HepG2 (cell line): ENCODE measurements around the gene SMURF1. TPM values are rescaled to one million over a fixed set of nuclear protein-coding genes. Genes with fewer than 3 reads are reported as not detected.

Experiments
- ATAC-seq: fragments of 200-7000 bp; cut with Tn5 transposase; 3 replicates; pipeline ENCODE4 v1.9.1; 2020; ENCODE audit warnings: mild to moderate bottlenecking, moderate library complexity
- BruUV-seq: library from RNA; stranded (reverse); fragments of 400-500 nt; replicated peaks from 2 replicates; lab custom pipeline; 2021; lab: Mats Ljungman, UMichigan
- CTCF ChIA-PET: fragments of 300-600 bp; formaldehyde crosslinking; extraction: SDS; loops from one replicate; lab custom pipeline; 2021; ENCODE audit warnings: low total read pairs, inconsistent platforms, low intra/inter-chr PET ratio; lab: Yijun Ruan, JAX
- POLR2A ChIA-PET: fragments of 350-600 bp; sonication (Branson Sonifier 250); formaldehyde crosslinking; loops from one replicate; lab custom pipeline; 2020; ENCODE audit warnings: antibody characterized with exemption, inconsistent platforms; lab: Yijun Ruan, JAX
- DNase-seq: peaks from one replicate; pipeline ENCODE4 v3.0.0-alpha.2; 2015; ENCODE audit warnings: low spot score
- FAIRE-seq: peaks from 3 replicates; lab custom pipeline; 2011; peaks lifted over from hg19 to GRCh38; lab: Jason Lieb, UNC
- H2AFZ ChIP-seq: one replicate; pipeline ENCODE4 v1.6.1; 2011; ENCODE audit warnings: low read length, inconsistent platforms
- H3K27ac ChIP-seq: fragments of 300-600 bp; 3 replicates; pipeline ENCODE4 v1.8.0; 2011; ENCODE audit warnings: mixed run types, mild to moderate bottlenecking, mixed read lengths, low read length, inconsistent platforms; ENCODE audit not compliant: insufficient read depth; ENCODE audit errors: extremely low read length
- H3K27me3 ChIP-seq, 2 experiments: fragments of 200-600 bp in 1 of 2; 2 replicates in 1 of 2; 3 replicates in 1 of 2; pipeline versions ENCODE4 v1.6.0 to v1.8.0; 2011; ENCODE audit warnings: low read length in 2 of 2, mild to moderate bottlenecking in 2 of 2, moderate library complexity in 2 of 2, inconsistent platforms in 1 of 2; ENCODE audit not compliant: insufficient read depth in 2 of 2, control insufficient read depth in 1 of 2
- H3K36me3 ChIP-seq, 2 experiments: fragments of 200-600 bp in 1 of 2; replicated peaks in 1 of 2; 2 replicates in 1 of 2; 3 replicates in 1 of 2; pipeline versions ENCODE4 v1.5.1 to v1.8.0; 2011; ENCODE audit warnings: low read length in 2 of 2, inconsistent platforms in 1 of 2; ENCODE audit not compliant: insufficient read depth in 2 of 2, control insufficient read depth in 1 of 2
- H3K4me1 ChIP-seq: 2 replicates; pipeline ENCODE4 v1.5.1; 2012; ENCODE audit warnings: low read length, inconsistent platforms; ENCODE audit not compliant: insufficient read depth
- H3K4me2 ChIP-seq: 2 replicates; pipeline ENCODE4 v1.6.0; 2011; ENCODE audit warnings: low read depth, low read length, inconsistent platforms
- H3K4me3 ChIP-seq, 3 experiments: fragments of 200-600 bp in 1 of 3; sonication (generic), shearing (Covaris generic) in 1 of 3; replicated peaks in 1 of 3; 2 replicates each; pipeline ENCODE4 v1.5.1; 2011 to 2016; ENCODE audit warnings: low read length in 3 of 3, inconsistent platforms in 2 of 3, low read depth in 2 of 3, mild to moderate bottlenecking in 2 of 3, control low read depth in 1 of 3, mixed read lengths in 1 of 3; ENCODE audit not compliant: insufficient read depth in 1 of 3
- H3K79me2 ChIP-seq: one replicate; pipeline ENCODE4 v1.6.1; 2011; ENCODE audit warnings: low read length, inconsistent platforms; ENCODE audit not compliant: insufficient read depth
- H3K9ac ChIP-seq: 2 replicates; pipeline ENCODE4 v1.6.0; 2011; ENCODE audit warnings: mild to moderate bottlenecking, low read depth, low read length, inconsistent platforms; ENCODE audit not compliant: insufficient read depth
- H3K9me3 ChIP-seq: 2 replicates; pipeline ENCODE4 v1.5.1; 2012; ENCODE audit warnings: mild to moderate bottlenecking, low read length
- H4K20me1 ChIP-seq: 2 replicates; pipeline ENCODE4 v1.6.0; 2011; ENCODE audit warnings: inconsistent platforms, mild to moderate bottlenecking, low read length, moderate library complexity; ENCODE audit not compliant: insufficient read depth
- ATF2 ChIP-seq: sonication (generic); formaldehyde crosslinking; IDR thresholded peaks from 2 replicates; pipeline ENCODE4 v1.4.0; 2020; ENCODE audit warnings: missing genetic modification reagents
- BRCA1 ChIP-seq: sonication (generic); formaldehyde crosslinking; IDR thresholded peaks from 2 replicates; pipeline ENCODE4 v1.4.0; 2020; ENCODE audit warnings: missing genetic modification reagents
- HCFC1 ChIP-seq: fragments of 150-350 bp; IDR thresholded peaks from 2 replicates; pipeline ENCODE4 v1.6.1; 2014; ENCODE audit warnings: low read depth, low read length
- HOXD1 ChIP-seq: sonication (generic); formaldehyde crosslinking; IDR thresholded peaks from 2 replicates; pipeline ENCODE4 v1.5.0; 2020; ENCODE audit warnings: missing genetic modification reagents
- KIAA2018 ChIP-seq: sonication (generic); formaldehyde crosslinking; IDR thresholded peaks from 2 replicates; pipeline ENCODE4 v1.5.0; 2020; ENCODE audit warnings: mild to moderate bottlenecking, missing genetic modification reagents, borderline replicate concordance
- NCOR1 ChIP-seq: fragments of 200-600 bp; sonication (generic); IDR thresholded peaks from 2 replicates; pipeline ENCODE4 v1.7.0; 2017; ENCODE audit warnings: antibody characterized with exemption, low read length, borderline replicate concordance
- NR2F2 ChIP-seq: IDR thresholded peaks from 2 replicates; pipeline ENCODE4 v1.6.1; 2012; ENCODE audit warnings: low read depth, inconsistent platforms, borderline replicate concordance
- TERF1 ChIP-seq: sonication (generic); formaldehyde crosslinking; IDR thresholded peaks from 2 replicates; pipeline ENCODE4 v1.8.0; 2022; ENCODE audit warnings: mild to moderate bottlenecking, missing genetic modification reagents, moderate library complexity
- TOPORS ChIP-seq: sonication (generic); formaldehyde crosslinking; IDR thresholded peaks from 2 replicates; pipeline ENCODE4 v1.8.0; 2023; ENCODE audit warnings: mild to moderate bottlenecking, missing genetic modification reagents
- WGBS: methylation state at CpG from one replicate; pipeline ENCODE4 v1.1.6; 2017; ENCODE audit warnings: low lambda C conversion rate; 5-methylcytosine and 5-hydroxymethylcytosine counted together
- in situ Hi-C: cut with HindIII; loops from 2 replicates; pipeline ENCODE4 v1.10.0; 2017; ENCODE audit warnings: low pct_unique_long_range_greater_than_20kb; ENCODE audit not compliant: extremely low pct_ligation_motif_present
- intact Hi-C: fragments of 100-400 bp; cut with micrococcal nuclease; formaldehyde crosslinking; loops from one replicate; pipeline ENCODE4 v1.10.0; 2022; ENCODE audit not compliant: unreplicated experiment
- polyA plus RNA-seq, 8 experiments: library from polyadenylated mRNA; depleted of rRNA in 3 of 8; stranded (reverse) in 7 of 8; unstranded in 1 of 8; fragments of >200 nt; fragmentation: Illumina TruSeq in 4 of 8; extraction: Trizol in 4 of 8; gene quantifications; 2 replicates each; pipeline versions ENCODE4 v1.2.1 to v1.2.3, GENCODE V29; 2011 to 2016; ENCODE audit warnings: low read depth in 4 of 8, missing spikeins in 1 of 8, mixed read lengths in 1 of 8; ENCODE audit not compliant: insufficient read depth in 1 of 8
- total RNA-seq, 5 experiments: library from RNA; depleted of rRNA; stranded (reverse); fragments of >200 nt; fragmentation: Illumina TruSeq; extraction: Trizol; gene quantifications; 2 replicates each; pipeline ENCODE4 v1.2.3, GENCODE V29; 2016; ENCODE audit warnings: low read depth in 1 of 5

SMURF1 gene
- total and polyA plus RNA-seq, 2 of the 13 experiments (the other 11 are each of a cell fraction or from before 2014, with no cell fraction given), result 8.3 to 11.1 TPM

GRCh38 chr7:99137411-99138180 is 6.3 kb downstream of the SMURF1 start:
- Histone ChIP-seq H3K27ac (no peak overlapping the region), H3K4me3 (no peak overlapping the region), H3K36me3 (no peaks in the 10 kb centered on the region), H2AFZ (no peak overlapping the region), H3K79me2 (peaks cover 88% of the 10 kb centered on the region), H3K9ac (no peak overlapping the region), H3K4me1 (peaks cover 65% of the 10 kb centered on the region), H3K9me3 (no peaks in the 10 kb centered on the region), H3K27me3 (no peaks in the 10 kb centered on the region), H4K20me1 (peaks cover 9% of the 10 kb centered on the region; the same call in 1 of the 2 replicates), H3K4me2 (no peak overlapping the region)
- FAIRE-seq, result no peak
- CTCF ChIA-PET, result no interaction called here
- DNase-seq, result no peak
- no peak for ATAC-seq
- in situ Hi-C loops, result no loop called here
- intact Hi-C loops, result no loop called here
- no TSS peak for BruUV-seq
- POLR2A ChIA-PET, result interaction anchor here (0.7 kb wide), 1 partner anchor 38 kb away, joined by 3 read pairs; no protein-coding TSS in a partner anchor
- 94% methylated on average over 8 of the region's 10 CpGs for WGBS
- TF ChIP-seq TERF1 (CRISPR knock-in tag), result no peak
- no peak for TF ChIP-seq HOXD1 (CRISPR knock-in tag)
- no peak for TF ChIP-seq HCFC1
- no peak for TF ChIP-seq ATF2 (CRISPR knock-in tag)
- no peak for TF ChIP-seq NCOR1
- TF ChIP-seq TOPORS (CRISPR knock-in tag), result no peak
- no peak for TF ChIP-seq NR2F2
- no peak for TF ChIP-seq BRCA1 (CRISPR knock-in tag)
- no peak for TF ChIP-seq KIAA2018 (CRISPR knock-in tag)
